Measurements from ENCODE around the gene RUSC1.

Gene RUSC1

DNA sequence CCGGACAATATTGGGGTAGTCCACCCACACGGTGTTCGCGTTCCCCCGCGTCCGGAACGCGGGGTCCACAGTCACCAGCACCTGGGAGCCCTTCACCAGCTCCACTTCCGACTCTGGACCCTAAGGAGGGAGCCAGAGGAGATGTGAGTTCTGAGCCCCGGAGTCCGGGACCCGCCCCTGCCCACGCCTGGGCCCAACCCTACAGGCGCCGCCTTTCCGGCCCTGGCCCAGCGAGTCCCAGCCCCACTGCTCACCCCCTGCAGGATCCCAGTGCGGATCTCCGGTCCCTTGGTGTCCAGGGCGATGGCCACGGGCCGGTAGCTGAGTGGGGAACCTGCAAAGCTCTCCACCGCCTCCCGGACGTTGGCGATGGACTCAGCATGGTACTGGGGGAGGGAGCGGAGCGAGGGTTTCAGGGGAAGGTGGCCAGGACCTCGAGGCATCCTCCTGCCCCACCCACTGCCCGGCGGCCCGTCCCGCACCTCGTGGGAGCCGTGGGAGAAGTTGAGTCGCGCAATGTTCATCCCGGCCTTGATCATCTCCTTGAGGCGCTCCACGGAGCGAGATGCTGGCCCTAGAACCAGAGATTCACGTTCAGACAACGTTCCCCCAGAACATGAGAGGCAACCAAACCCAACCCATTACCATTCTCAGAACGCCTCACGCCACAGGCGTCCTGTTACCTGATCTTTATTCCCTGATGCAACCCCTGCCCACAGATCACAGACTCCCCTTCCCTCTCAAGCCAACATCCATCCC is 25.3 kb upstream of the RUSC1 start:
- DNase-seq (ENCODE audit: low read depth, low spot score), result peak; percentile 25

DNA sequence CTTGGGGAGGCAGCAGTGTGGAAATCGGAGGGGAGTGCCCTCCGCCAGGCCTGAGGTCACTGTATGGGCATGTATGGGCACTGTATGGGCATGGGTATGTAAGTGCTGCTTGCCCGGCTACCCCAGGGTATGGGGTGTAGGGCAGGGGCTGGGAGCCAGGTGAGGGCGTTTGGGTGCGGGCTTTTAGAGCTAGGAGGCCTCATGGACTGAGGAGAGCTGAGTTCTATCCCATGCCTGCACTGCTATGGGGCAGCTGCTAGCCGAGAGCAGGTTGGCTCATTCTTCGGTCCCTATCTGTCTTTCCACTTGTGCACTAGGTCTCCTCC is 24.8 kb upstream of the RUSC1 start:
- no peak for DNase-seq (ENCODE audit: low read depth, low spot score)

DNA sequence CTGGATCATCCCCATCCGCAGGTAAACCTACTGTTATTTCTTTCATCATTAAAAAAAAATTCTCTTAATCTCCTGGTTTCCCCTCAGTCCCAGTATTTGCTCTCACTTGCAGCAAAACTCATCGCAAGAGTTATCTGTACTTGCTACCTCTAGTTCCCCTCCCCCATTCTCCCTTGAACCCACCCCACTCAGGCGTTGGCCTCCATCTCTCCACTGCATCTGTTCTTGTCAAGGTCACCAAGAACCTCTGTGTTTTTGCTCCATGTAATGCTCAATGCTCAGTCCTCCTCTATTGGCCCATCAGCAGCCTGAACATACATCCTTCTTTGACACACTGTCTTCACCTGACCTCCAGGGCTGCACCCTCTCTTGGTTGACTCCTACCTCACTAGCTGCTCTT is 24.0 kb upstream of the RUSC1 start:
- DNase-seq (ENCODE audit: low read depth, low spot score), result no peak

DNA sequence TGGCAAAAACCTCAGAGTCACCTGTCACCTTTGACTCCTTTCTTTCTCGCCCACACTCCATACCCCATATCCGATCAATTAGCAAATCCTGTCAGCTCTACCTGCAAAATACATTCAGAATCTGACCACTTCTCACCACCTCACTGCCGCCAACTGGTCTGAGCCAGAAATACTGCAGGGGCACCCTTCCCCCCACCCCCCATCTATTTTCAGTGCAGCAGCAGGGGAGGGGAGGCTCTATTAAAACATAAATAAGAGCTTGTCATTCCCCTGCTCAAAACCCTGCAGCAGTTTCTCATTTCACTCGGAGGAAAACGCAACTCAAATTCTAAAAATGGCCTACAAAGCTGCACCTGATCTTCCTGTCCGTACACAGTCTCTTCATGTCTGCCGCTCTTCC is 23.3 kb upstream of the RUSC1 start:
- no peak for DNase-seq (ENCODE audit: low read depth, low spot score)

DNA sequence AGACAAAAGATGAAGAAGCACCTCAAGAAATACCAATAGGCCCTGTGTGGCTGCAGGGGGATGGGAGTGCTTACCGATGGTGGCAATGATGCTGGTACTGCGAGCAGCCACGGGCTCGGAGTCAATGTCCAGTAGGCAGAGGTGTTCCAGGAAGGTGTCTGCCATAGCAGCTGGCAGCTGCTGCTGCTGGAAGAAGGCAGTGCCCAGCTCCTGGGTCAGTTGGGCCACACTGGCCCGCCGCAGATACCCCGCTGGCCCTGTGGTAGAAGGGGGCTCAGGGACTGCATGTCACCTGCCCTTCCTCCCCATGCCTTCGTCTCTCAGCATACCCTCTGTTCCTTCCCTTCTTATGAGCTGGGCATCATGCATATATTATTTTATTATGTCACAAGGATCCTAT is 20.7 kb upstream of the RUSC1 start:
- no peak for DNase-seq (ENCODE audit: low read depth, low spot score)

DNA sequence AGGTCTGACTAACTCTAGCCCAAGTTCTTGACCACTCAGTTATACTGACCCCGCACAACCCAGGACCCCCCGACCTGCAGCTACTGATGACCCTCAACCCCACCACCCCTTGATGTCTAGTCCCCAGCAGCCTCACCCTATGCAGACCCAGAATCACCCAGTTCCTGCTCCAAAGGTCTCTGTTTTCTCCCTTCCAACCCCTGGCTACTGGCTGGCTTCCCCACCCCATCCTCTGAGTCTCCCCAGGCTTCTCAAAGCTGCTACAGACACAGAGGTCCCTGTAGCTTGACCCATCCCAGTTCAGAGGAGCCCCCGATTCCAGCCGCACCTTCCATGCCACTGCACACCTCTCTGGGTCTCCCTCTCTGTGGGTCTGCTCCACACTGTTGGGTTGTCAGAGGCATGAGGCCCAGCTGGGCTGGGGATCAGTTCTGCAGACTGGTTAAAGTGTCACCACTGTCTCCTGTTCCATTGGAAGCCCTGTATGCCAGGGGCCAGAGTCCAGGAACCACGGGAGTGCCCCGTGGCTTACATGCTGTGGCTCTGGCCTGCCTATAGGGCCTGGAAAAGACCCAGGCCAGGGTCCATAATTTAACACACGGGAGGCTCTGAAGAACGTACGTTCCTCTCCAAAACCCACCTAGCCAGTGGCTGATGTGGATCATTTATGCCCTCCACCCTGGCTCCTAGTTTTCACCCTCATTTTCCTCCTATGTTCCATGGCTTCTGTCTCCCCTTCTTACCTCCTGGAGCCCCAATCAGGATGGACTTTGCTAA is 20.0 kb upstream of the RUSC1 start:
- no peak for DNase-seq (ENCODE audit: low read depth, low spot score)

DNA sequence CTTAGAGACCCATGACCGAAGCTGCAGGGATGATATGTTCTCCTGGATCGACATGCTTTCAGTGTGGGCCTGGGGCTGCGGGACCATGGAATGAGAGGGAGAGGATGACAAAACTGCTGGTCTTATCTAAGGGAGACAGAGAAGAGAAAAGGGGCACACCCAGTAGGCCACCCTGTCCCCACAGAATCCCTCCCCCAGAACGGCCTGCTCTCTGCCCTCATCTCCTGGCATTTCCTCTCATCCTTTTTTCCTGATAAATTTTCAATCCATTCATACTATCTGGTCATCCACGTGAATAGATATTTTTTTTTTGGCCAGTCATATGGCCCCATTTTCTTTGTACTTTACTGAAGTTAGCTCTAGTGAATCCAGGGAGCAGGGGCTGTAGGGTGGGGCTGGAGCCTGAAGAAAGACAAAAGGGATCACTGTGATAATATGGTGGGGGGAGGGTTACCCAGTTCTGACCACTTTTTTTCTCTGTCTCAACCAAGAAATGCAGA is 19.3 kb upstream of the RUSC1 start, which contains the start of gene PKLR:
PKLR (minus strand) TSS at position 97 of the 500 bp plus-strand sequence; CDS start at position 54, 43 bp downstream.
- no peak for DNase-seq (ENCODE audit: low read depth, low spot score)

DNA sequence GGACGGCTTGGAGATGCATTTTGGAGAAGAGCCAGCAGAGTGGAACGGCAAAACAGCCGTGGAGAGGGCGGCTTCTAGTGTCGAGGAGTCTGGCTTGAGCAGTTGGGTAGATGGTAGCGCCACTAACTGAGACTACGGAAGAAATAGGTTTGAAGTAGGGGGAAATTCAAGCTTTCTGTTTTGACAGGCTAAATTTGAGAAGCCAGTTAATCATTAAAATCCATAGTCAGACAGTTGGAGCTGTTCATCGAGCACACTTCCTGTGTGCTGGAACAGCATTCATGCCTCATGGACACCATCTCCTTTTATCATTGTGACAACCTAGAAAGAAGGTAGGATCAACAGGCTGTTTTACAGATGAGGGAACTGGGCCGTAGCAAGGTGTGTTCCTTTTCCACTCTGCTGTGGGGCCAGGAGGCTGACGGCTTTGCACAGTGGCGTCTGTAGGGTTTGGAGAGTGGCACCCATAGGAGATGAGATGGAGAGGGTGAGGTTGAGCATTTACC is 16.1 kb upstream of the RUSC1 start:
- DNase-seq (ENCODE audit: low read depth, low spot score), result no peak

DNA sequence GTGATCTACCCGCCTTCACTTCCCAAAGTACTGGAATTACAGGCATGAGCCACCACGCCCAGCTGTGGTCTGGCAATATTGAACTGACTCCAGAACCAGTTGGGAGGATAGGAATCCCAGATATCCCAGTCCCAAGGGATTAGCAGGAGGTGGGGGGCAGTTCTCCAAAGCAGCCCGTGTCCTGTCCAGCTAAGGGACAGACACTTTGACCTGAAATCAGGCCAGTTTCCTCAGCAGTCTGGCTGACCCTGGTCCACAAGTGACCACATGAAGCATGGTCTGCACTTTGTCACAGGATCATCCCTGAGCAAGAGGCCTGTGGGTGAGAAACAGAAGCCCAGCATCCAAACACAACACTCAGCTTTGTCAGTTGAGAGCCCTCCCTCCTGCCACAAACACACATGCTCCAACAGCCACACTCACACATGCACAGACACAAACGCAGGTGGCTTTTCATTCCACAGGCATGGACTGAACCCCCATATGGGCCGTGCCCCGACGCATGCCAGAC is 14.8 kb upstream of the RUSC1 start:
- peak; percentile 37 for DNase-seq (ENCODE audit: low read depth, low spot score)

DNA sequence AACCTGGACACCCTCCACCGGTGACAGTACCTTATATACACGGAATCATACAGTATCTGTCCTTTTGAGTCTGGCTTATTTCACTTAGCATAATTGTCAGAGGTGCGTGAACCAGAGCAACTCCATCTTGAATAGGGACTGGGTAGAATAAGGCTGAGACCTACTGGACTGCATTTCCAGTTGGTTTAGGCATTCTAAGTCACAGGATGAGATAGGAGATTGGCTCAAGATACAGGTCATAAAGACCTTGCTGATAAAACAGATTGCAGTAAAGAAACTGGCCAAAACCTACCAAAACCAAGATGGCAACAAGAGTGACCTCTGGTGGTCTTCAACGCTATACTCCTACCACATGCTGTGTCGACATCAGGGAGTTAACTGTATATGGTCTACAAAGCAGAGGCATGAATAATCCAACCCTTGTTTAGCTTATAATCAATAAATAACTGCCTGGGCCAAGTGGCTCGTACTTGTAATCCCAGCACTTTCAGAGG is 13.4 kb upstream of the RUSC1 start:
- peak; percentile 70 for DNase-seq (ENCODE audit: low read depth, low spot score)

DNA sequence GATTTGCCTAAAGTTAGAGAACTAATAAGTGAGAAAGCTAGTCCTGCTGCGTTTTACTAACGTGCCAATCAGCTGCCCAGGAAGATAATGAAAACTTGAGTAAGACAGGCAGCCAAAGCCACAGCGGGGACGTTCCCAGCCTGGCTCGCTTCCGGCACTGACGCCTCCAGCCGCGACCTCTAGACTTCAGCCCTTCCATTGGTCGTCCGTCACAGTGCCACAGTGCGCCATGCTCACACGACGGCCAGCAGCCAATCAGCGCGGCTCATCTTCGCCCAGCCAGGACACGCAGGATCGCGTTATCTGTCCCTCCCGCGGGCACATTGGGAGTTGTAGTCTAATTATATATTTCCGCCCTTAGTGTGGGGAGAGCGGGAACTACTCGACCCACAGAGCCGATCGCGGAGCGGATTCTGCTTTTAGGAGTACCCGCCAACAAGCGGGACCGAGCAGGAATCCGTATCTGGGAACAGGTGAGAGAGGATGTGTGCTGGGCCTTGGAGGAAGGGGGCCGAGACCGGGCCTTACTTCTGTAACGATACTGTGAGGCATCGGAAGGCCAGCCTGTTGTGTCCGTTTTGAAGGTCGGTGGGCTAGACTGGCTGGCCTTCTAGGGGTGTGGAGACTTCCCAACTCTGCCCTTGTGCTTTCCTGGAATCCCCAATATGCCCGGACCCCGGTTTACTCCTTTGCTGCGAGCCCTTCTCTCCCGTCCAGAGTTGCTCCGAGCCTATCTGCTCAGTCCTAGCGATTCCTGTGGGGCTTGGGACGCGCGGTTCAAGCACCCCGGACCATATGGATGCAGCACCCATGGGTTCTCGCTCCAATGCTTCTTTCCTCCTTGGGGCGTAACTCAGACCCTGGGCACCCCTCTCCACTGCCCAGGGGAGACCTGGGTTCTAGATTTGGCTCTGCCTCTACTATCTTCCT is 11.9 kb upstream of the RUSC1 start, which contains the start of gene FDPS:
FDPS (plus strand) TSS at position 374 of the 930 bp plus-strand sequence. CDS start 924 bp downstream, outside the sequence.
- peak; percentile 99 for DNase-seq (ENCODE audit: low read depth, low spot score)

DNA sequence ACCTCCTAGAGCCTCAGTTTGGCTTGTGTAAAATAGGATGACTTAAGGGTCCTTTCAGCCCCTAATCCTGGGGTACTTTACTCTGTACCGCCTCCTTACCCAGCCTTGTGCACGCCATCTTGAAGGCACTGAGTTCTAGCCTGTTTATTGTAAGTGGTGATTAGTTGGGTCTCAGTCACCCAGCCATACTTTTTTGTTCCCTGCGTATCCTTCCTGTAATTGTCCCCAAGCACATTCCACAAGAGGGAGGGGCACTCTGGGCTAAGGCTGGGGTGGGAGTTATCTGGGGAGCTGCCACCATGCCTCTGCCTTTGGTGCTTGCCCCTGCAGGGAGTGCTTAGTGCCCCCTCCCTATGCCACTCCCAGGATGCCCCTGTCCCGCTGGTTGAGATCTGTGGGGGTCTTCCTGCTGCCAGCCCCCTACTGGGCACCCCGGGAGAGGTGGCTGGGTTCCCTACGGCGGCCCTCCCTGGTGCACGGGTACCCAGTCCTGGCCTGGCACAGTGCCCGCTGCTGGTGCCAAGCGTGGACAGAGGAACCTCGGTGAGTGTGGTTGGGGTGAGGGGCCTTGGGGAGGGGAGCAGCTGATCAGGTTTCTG is 11.2 kb upstream of the RUSC1 start:
- peak; percentile 49 for DNase-seq (ENCODE audit: low read depth, low spot score)

DNA sequence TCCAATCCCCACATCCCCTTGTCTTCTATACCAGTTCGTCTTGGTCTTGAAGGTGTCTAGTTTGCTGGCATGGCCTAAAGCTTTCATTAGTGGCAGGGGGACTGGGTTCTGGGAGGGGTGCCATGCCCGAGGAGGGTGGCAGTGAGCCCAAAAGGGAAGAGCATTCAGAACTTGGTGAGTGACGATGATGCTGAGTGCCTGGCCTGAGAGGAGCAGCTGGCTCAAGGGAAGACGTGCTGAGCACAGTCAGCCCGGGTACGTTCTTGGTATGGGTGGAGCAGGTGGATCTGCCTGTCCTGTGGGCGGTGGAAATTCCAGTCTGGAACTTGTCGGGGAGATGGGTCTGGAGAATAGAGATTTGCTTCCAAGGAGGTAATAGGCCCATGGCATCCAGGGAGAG is 7.4 kb upstream of the RUSC1 start:
- no peak for DNase-seq (ENCODE audit: low read depth, low spot score)

DNA sequence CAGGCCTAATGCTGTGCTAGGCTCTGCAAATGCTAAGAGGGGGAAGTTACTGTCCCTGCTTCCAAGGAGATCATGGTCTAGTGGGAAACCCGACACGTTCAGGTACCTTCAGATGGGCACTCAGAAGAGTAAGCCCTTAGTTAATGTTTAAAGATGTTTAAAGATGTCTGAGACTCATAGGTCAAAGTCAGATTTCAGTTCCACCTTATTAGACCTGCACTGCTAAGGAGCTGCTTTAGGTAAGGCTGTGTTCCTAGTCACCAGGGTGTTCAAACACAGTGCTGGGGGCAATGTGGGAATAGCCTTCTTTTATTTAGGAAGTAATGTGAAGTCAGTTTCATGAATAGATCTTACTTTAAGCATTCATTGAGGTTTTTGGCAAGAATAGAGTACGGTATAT is 3.8 kb upstream of the RUSC1 start:
- no peak for DNase-seq (ENCODE audit: low read depth, low spot score)

DNA sequence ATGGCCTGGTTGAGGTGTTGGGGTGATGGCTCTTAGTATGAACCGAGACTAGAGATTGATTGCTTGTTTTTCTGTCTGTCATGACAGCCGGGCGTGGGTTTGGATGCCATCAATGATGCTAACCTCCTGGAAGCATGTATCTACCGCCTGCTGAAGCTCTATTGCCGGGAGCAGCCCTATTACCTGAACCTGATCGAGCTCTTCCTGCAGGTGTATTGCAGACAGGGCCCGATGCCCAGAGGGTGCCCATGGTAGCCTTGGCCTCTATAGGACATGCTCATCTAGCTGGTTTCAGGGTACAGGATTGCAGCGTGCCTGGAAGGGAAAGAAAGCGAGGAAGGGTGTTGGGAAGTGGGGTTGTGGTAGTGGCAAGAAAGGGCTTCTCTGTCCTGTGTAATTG is 2.6 kb upstream of the RUSC1 start:
- DNase-seq (ENCODE audit: low read depth, low spot score), result no peak

DNA sequence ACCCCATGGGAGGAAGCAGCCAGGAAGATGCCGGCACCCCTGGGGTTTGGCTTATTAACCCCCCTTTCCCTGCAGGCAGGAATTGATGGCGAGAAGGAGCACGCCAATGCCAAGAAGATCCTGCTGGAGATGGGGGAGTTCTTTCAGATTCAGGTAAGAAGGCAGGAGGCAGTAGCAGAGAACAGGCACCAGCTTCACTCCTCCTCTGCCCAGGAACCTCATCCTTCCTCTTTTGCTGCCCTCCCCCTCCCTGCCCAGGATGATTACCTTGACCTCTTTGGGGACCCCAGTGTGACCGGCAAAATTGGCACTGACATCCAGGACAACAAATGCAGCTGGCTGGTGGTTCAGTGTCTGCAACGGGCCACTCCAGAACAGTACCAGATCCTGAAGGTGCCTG is 1.2 kb upstream of the RUSC1 start:
- DNase-seq (ENCODE audit: low read depth, low spot score), result no peak

DNA sequence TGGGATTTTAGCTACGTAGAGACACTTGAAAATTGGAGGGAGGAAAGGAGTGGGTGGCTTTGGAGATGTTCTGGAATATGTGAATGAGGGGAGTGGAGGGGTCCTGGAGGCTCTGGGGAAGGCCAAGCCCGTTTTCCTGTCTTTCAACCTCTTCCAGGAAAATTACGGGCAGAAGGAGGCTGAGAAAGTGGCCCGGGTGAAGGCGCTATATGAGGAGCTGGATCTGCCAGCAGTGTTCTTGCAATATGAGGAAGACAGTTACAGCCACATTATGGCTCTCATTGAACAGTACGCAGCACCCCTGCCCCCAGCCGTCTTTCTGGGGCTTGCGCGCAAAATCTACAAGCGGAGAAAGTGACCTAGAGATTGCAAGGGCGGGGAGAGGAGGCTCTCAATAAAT is 442 bp upstream of the RUSC1 start:
- DNase-seq (ENCODE audit: low read depth, low spot score), result no peak

DNA sequence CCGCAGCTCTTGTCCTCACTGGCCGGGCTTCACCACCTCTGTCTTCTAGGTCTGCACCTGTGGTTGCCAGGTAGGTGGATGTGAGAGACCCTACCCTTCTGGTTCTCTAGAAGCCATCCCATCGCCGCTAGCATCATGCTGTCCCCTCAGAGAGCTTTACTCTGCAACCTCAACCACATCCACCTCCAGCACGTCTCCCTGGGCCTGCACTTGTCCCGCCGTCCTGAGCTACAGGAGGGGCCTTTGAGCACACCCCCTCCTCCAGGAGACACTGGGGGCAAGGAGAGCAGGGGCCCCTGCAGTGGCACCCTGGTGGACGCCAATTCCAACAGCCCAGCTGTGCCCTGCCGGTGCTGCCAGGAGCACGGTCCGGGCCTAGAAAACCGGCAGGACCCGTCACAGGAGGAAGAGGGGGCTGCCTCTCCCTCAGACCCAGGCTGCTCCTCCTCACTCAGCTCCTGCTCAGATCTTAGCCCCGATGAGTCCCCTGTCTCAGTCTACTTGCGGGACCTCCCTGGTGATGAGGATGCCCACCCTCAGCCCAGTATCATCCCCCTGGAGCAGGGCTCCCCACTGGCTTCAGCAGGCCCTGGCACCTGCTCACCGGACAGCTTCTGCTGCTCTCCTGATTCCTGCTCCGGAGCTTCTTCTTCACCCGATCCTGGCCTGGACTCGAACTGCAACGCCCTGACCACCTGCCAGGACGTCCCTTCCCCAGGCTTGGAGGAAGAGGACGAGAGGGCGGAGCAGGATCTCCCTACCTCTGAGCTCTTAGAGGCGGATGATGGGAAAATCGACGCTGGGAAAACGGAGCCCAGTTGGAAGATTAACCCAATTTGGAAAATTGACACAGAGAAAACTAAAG is 1.2 kb downstream of the RUSC1 start:
- peak; percentile 34 for DNase-seq (ENCODE audit: low read depth, low spot score)

DNA sequence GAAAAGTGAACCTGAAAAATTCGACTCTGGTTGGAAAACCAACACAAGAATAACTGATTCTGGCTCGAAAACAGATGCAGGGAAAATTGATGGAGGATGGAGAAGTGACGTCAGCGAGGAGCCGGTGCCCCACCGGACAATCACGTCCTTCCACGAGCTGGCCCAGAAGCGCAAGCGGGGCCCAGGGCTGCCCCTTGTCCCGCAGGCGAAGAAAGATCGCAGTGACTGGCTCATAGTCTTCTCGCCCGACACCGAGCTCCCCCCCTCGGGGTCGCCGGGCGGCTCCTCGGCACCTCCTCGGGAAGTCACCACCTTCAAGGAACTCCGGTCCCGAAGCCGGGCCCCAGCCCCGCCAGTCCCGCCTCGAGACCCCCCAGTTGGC is 1.9 kb downstream of the RUSC1 start:
- DNase-seq (ENCODE audit: low read depth, low spot score), result peak; percentile 32
